Inflammatory macrophage (primary cell): ENCODE data around the gene IMMT.

Experiments
- DNase-seq, 2 donors: peaks; one replicate each; pipeline ENCODE4 v3.0.0-alpha.2; 2020 to 2022

Gene IMMT

GRCh38 chr2:86199834-86200177 lies 4.5 kb upstream of the IMMT start:
- peak in 1 of 2 donors; percentile 14 for DNase-seq

GRCh38 chr2:86195808-86196387 lies 636 bp upstream of the IMMT start:
- DNase-seq: no peak

- peak; percentile 95 to 97 for DNase-seq
Observed at GRCh38 chr2:86194751-86195054, 559 bp downstream of the IMMT start.

GRCh38 chr2:86193901-86194567 lies 1.2 kb downstream of the IMMT start:
- peak; percentile 14 to 18 for DNase-seq

- DNase-seq: no peak
Observed at GRCh38 chr2:86189782-86190416, 5.4 kb downstream of the IMMT start.

GRCh38 chr2:86186431-86186830 lies 8.8 kb downstream of the IMMT start:
- no peak for DNase-seq

GRCh38 chr2:86185517-86186212 lies 9.6 kb downstream of the IMMT start:
- no peak for DNase-seq

GRCh38 chr2:86176597-86176996 lies 18.7 kb downstream of the IMMT start:
- no peak for DNase-seq

GRCh38 chr2:86175828-86176227 lies 19.4 kb downstream of the IMMT start:
- no peak for DNase-seq

GRCh38 chr2:86174445-86174844 lies 20.8 kb downstream of the IMMT start:
- peak in 1 of 2 donors; percentile 41 for DNase-seq

- no peak for DNase-seq
Observed at GRCh38 chr2:86172610-86173009, 22.7 kb downstream of the IMMT start.

GRCh38 chr2:86171295-86171694 lies 24.0 kb downstream of the IMMT start:
- DNase-seq: no peak

- no peak for DNase-seq
Observed at GRCh38 chr2:86170449-86170848, 24.8 kb downstream of the IMMT start.

GRCh38 chr2:86160156-86160952 lies 34.9 kb downstream of the IMMT start:
- no peak for DNase-seq

GRCh38 chr2:86158286-86158685 lies 37.0 kb downstream of the IMMT start:
- no peak for DNase-seq

- DNase-seq: no peak
Observed at GRCh38 chr2:86157009-86157556, 38.2 kb downstream of the IMMT start.

- DNase-seq: no peak
Observed at GRCh38 chr2:86150502-86150901, 44.8 kb downstream of the IMMT start.

- no peak for DNase-seq
Observed at GRCh38 chr2:86147793-86148192, 47.5 kb downstream of the IMMT start.

GRCh38 chr2:86143926-86144685 lies 51.2 kb downstream of the IMMT start:
- no peak for DNase-seq

GRCh38 chr2:86143307-86143706 lies 52.0 kb downstream of the IMMT start:
- DNase-seq: peak; percentile 50 to 57

- peak in 1 of 2 donors; percentile 67 for DNase-seq
Observed at GRCh38 chr2:86142436-86143257, 52.6 kb downstream of the IMMT start.
